Progenitor cell of endocrine pancreas (in vitro differentiated cells): ENCODE results near the gene ZNHIT2. TPM values are rescaled to one million over a fixed set of nuclear protein-coding genes. Genes with fewer than 3 reads are reported as not detected.

Experiments used
- DNase-seq: peaks from one replicate; pipeline ENCODE4 v3.0.0; 2021; ENCODE audit warnings: low spot score; ENCODE audit not compliant: unreplicated experiment
- H3K27ac Mint-ChIP-seq: 2 replicates; pipeline ENCODE4 v1.8.0; 2021; ENCODE audit warnings: mild to moderate bottlenecking, moderate library complexity, mixed read lengths
- H3K27me3 Mint-ChIP-seq: 2 replicates; pipeline ENCODE4 v1.8.0; 2021; ENCODE audit warnings: mixed read lengths
- H3K36me3 Mint-ChIP-seq: 2 replicates; pipeline ENCODE4 v1.8.0; 2022; ENCODE audit warnings: mixed read lengths; ENCODE audit not compliant: insufficient read depth
- H3K4me1 Mint-ChIP-seq: 2 replicates; pipeline ENCODE4 v1.8.0; 2021; ENCODE audit warnings: low read depth, mixed read lengths
- H3K4me3 Mint-ChIP-seq: 2 replicates; pipeline ENCODE4 v1.8.0; 2021; ENCODE audit warnings: low read depth, mild to moderate bottlenecking, moderate library complexity, mixed read lengths
- H3K9me3 Mint-ChIP-seq: 2 replicates; pipeline ENCODE4 v1.8.0; 2021; ENCODE audit warnings: low read depth, mixed read lengths
- CTCF ChIP-seq: fragments of 200-600 bp; sonication (generic); IDR thresholded peaks from one replicate; pipeline ENCODE4 v1.5.0; 2021; ENCODE audit warnings: antibody characterized with exemption, mild to moderate bottlenecking; ENCODE audit not compliant: unreplicated experiment
- microRNA-seq: library from miRNA; unstranded; fragments of <30 nt; microRNA quantifications from one replicate; pipeline ENCODE4 v1.1.0, GENCODE V29; 2020; ENCODE audit warnings: borderline number of aligned reads; ENCODE audit not compliant: unreplicated experiment
- total RNA-seq: library from RNA; stranded (reverse); gene quantifications from 2 replicates; pipeline ENCODE4 v1.2.1, GENCODE V29; 2021

The ZNHIT2 gene
- total RNA-seq, 1 donor from 2014 or later = 11.8 TPM

GRCh38 chr11:65071907-65072630 lies 45.4 kb downstream of the ZNHIT2 start:
- Mint-ChIP-seq H3K36me3 (no peaks in the 10 kb centered on the region), H3K9me3 (no peaks in the 10 kb centered on the region), H3K27me3 (no peaks in the 10 kb centered on the region), H3K4me1 (no peaks in the 10 kb centered on the region), H3K4me3 (no peak overlapping the region), H3K27ac (no peak overlapping the region)
- TF ChIP-seq CTCF = no peak
- DNase-seq = no peak

DNA sequence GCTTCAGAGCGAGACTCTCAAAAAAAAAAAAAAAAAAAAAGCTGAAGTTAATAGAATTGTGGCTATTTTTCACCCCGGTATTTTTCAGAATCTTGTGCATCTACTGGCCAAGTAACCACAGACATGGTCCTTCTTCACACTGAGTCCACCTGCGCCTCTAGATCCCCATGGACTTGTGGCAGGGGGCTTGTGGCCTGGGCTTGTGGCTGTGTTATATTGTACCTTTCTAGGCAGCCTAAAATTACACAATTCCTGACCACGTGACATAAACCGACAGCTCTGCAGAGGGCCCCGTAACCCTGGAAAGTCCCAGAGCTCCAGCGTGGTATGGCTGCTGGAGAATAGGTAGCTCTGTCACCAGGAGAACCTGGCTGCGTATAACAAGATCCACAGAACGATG lies 48.3 kb downstream of the ZNHIT2 start:
- Mint-ChIP-seq H3K27ac (no peak overlapping the region), H3K27me3 (no peaks in the 10 kb centered on the region), H3K36me3 (no peaks in the 10 kb centered on the region), H3K4me1 (no peaks in the 10 kb centered on the region), H3K9me3 (no peaks in the 10 kb centered on the region), H3K4me3 (no peak overlapping the region)
- no peak for TF ChIP-seq CTCF
- DNase-seq = no peak

DNA sequence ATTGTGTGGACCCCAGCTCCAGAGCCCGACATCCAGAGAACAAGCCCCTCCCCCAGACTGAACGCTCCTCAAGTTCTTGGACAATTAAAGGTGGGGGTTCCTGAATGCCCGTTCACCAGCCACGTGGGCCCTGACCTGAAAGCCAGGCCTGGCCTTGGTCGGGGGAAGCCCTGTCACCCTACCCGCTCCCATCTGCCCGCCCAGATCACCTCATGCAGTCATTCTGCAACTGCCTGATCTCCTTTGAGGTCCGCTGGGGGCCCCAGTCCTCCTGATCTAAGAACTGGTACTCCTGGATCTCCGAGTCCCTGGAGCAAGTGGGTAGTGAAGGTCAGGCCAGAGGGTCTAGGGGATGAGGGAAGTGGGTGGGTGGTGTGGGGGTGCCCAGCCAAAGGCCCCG lies 50.1 kb downstream of the ZNHIT2 start:
- Mint-ChIP-seq H3K36me3 (no peaks in the 10 kb centered on the region), H3K4me3 (no peak overlapping the region), H3K9me3 (no peaks in the 10 kb centered on the region), H3K4me1 (no peaks in the 10 kb centered on the region), H3K27ac (no peak overlapping the region), H3K27me3 (no peaks in the 10 kb centered on the region)
- TF ChIP-seq CTCF = no peak
- no peak for DNase-seq

DNA sequence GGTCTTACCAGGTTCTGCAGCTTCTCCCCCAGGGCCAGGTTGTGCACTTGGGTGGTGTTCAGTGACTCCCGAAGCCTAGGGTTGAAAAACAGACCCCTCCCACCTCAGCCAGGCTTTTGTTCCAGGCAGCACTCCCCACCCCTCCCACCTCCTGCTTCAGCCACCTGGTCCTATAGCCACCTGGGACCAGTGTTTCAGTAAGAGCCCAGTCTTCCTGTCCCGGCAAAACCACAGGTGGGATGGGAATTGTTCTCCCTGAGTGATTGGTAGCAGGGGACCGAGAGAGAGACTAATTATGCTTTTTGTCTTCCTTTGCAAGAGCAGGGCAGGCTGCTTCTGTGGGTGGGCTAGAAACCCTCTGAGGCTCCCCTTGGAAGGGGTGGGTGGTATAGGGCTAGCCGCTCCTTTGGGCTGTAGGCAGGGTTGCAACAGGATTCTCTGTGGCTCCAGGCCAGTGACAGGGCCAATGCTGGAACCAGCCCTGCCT lies 50.7 kb downstream of the ZNHIT2 start:
- Mint-ChIP-seq H3K4me3 (no peak overlapping the region), H3K4me1 (no peaks in the 10 kb centered on the region)

More for the DNA sequence above, 50.7 kb downstream of the ZNHIT2 start:
- no peak for TF ChIP-seq CTCF
- no peak for DNase-seq
- Mint-ChIP-seq H3K9me3 (no peaks in the 10 kb centered on the region), H3K36me3 (no peaks in the 10 kb centered on the region), H3K27ac (no peak overlapping the region), H3K27me3 (no peaks in the 10 kb centered on the region)

Small RNA genes within 50 kb of the gene (microRNA-seq; reads per million reads assigned to microRNA genes)
- gene MIR6751 = not detected

Other genes starting within 250 kb of the ZNHIT2 start
- 55.0 and 57.2 TPM in 2 replicates for gene EHD1, start 239.1 kb downstream of the ZNHIT2 start, total RNA-seq
- 33.2 and 35.0 TPM in 2 replicates for gene ATG2A, start 200.5 kb downstream of the ZNHIT2 start, total RNA-seq
- gene PPP2R5B, start 193.0 kb downstream of the ZNHIT2 start, total RNA-seq = 14.1 and 15.9 TPM in 2 replicates
- 0.41 TPM in 1 of 2 replicates, not detected in the other for gene GPHA2, start 181.8 kb downstream of the ZNHIT2 start, total RNA-seq
- gene MAJIN, start 145.6 kb downstream of the ZNHIT2 start, total RNA-seq = not detected in 2 replicates
- 0.53 and 0.58 TPM in 2 replicates for gene BATF2, start 120.7 kb downstream of the ZNHIT2 start, total RNA-seq
- gene ARL2, start 103.5 kb downstream of the ZNHIT2 start, total RNA-seq = 95.2 and 96.7 TPM in 2 replicates
- gene SNX15, start 90.3 kb downstream of the ZNHIT2 start, total RNA-seq = 33.0 and 34.5 TPM in 2 replicates
- gene SAC3D1, start 76.5 kb downstream of the ZNHIT2 start, total RNA-seq = 18.5 and 19.3 TPM in 2 replicates
- 4.3 and 4.4 TPM in 2 replicates for gene NAALADL1, start 59.1 kb downstream of the ZNHIT2 start, total RNA-seq
- gene CDCA5, start 33.7 kb downstream of the ZNHIT2 start, total RNA-seq = 25.1 and 25.9 TPM in 2 replicates
- gene ZFPL1, start 33.5 kb downstream of the ZNHIT2 start, total RNA-seq = 40.4 and 43.3 TPM in 2 replicates
- gene VPS51, start 21.5 kb downstream of the ZNHIT2 start, total RNA-seq = 112 and 123 TPM in 2 replicates
- 123 and 124 TPM in 2 replicates for gene TM7SF2, start 5.8 kb downstream of the ZNHIT2 start, total RNA-seq
- 607 and 611 TPM in 2 replicates for gene FAU, start 4.4 kb upstream of the ZNHIT2 start, total RNA-seq
- 38.8 and 39.6 TPM in 2 replicates for gene MRPL49, start 4.6 kb upstream of the ZNHIT2 start, total RNA-seq
- gene SYVN1, start 16.8 kb upstream of the ZNHIT2 start, total RNA-seq = 48.4 and 49.0 TPM in 2 replicates
- gene SPDYC, start 52.5 kb upstream of the ZNHIT2 start, total RNA-seq = not detected in 2 replicates
- gene CAPN1, start 64.2 kb upstream of the ZNHIT2 start, total RNA-seq = 239 and 245 TPM in 2 replicates
- gene POLA2, start 144.3 kb upstream of the ZNHIT2 start, total RNA-seq = 24.4 and 27.4 TPM in 2 replicates
- gene CDC42EP2, start 197.2 kb upstream of the ZNHIT2 start, total RNA-seq = 5.3 and 5.9 TPM in 2 replicates
- 81.9 and 96.5 TPM in 2 replicates for gene DPF2, start 216.2 kb upstream of the ZNHIT2 start, total RNA-seq
- gene TIGD3, start 237.1 kb upstream of the ZNHIT2 start, total RNA-seq = 3.0 and 3.8 TPM in 2 replicates